ENCODE data around the gene FZD10.

The FZD10 gene

DNA sequence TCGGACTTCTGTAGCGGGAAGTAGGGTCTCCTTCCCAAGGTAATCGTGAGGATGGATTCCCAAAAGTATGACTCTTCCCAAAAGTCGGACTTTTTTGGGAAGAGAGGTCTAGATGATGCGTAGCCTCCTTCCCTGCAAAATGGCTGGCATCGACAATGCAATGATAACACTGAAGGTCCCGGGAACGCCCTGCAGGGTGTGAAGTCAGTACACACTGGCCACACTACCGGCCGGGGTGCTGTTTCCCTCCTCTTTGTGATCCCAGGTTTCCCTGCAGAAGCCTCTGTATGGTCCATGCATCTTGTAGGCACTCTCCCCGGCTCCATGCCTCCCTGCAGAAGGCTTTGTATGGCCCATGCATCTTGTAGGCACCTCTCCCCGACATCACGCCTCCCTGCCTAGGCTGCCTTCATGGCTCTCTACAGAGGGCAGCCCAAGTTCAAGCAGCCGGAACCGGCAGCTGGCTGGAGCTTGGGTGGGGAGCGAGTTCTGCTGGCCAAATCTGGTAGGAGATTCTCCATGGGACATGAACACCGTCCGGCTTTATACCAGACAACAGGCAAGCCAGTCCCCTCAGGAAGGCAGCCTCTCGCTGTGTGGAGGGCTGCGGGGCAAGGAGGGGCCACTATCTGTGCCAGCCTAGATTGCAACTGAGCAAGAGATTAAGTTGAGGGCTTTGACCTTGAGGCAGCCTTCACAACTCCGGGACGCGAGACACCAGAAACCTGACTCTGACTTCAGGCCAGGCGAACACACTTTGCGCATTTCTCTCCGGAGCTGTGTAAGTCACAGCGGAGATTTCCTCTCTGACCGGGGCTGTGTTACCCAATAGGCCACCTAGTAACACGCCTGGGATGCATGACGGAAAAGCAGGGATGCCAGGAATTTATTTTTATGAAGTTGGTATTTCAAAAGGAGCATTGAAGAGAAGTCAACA, 23.5 kb downstream of the FZD10 start:
- Histone ChIP-seq H3K9me3 (ENCODE audit: control insufficient read depth in 1 of 2, low read length in 2 of 2) (peaks cover 0 to 10% of the 10 kb centered on the region in 2 donors), H3K4me1 (ENCODE audit: control insufficient read depth in 1 of 2, insufficient read depth in 2 of 2, low read length in 2 of 2) (no peaks in the 10 kb centered on the region), H3K27ac (ENCODE audit: low read length) (no peak overlapping the region), H3K36me3 (ENCODE audit: control insufficient read depth in 1 of 2, insufficient read depth in 2 of 2, low read length in 2 of 2) (no peaks in the 10 kb centered on the region), H3K4me3 (ENCODE audit: low read depth in 1 of 2, low read length in 2 of 2) (no peak overlapping the region), H3K27me3 (ENCODE audit: low read depth, low read length) (no peaks in the 10 kb centered on the region)

DNA sequence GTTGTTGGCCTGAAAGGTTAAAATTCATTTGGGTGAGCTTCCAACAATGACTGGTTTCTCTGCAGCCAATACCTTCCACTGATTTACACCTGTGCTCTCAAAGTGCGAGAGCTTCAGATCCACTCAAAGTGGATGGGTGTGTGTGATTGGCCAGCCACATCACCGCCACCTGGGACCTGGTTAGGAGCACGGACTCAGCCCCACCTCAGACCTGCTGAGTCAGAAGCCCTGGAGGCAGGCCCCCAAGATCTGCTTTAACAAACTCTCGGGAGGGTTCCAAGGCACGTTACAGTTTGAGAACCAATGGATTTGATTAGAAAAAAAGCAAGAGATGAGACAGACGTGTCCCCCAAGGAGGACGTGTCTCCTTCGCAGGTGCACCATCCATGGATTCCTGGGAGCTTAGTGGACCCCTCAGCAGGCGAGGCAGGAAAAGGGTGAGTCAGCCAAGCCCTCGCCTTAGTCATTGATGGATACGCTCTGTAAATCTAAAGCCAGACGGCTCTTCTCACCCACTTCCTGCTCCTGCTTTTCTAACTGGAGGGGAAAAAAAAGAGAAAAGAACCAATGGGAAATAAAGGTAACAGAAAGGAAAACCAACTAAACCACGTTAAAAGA, 24.5 kb downstream of the FZD10 start:
- H3K36me3 ChIP-seq (ENCODE audit: control insufficient read depth in 1 of 2, insufficient read depth in 2 of 2, low read length in 2 of 2) = no peaks in the 10 kb centered on the region
- H3K27ac ChIP-seq (ENCODE audit: low read length) = no peak overlapping the region
- H3K27me3 ChIP-seq (ENCODE audit: low read depth, low read length) = no peaks in the 10 kb centered on the region
- H3K4me1 ChIP-seq (ENCODE audit: control insufficient read depth in 1 of 2, insufficient read depth in 2 of 2, low read length in 2 of 2) = no peaks in the 10 kb centered on the region
- H3K4me3 ChIP-seq (ENCODE audit: low read depth in 1 of 2, low read length in 2 of 2) = no peak overlapping the region
- peaks cover 0 to 3% of the 10 kb centered on the region in 2 donors for H3K9me3 ChIP-seq (ENCODE audit: control insufficient read depth in 1 of 2, low read length in 2 of 2)

DNA sequence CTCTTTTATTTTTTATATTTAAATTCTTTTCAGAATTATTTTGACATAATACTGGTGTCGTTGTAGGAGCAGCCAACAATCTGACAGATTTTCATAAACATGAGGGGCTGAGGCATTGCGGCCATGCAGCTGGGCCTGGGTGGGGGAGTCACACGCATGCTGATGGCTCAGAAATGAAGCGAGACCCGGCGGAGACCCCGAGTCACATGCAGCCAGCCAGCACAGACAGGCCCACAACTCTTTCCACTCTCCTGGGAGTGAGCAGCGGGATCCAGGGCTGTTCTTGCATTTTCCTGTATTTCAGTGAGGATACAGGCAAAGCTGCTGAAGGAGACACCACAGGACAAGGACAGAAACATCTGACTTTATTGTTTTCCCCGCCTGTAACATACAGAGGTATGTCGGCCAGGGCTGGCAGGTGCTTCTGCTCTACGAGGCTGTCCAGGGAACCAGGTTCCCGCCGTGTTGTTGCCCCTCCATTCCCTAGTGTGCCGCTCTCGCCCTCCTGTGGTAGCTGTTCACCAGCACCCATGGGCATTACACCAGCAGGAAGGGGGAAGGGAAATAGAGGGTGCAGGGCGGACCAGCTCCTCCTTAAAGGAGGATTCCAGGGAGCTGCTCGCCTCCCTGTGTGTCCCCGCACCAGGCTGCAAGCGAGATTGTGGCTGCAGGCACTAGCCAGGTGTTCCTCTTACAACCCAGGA, 30.5 kb downstream of the FZD10 start:
- Histone ChIP-seq H3K36me3 (ENCODE audit: control insufficient read depth in 1 of 2, insufficient read depth in 2 of 2, low read length in 2 of 2) (no peaks in the 10 kb centered on the region), H3K9me3 (ENCODE audit: control insufficient read depth in 1 of 2, low read length in 2 of 2) (no peaks in the 10 kb centered on the region), H3K27me3 (ENCODE audit: low read depth, low read length) (no peaks in the 10 kb centered on the region), H3K4me3 (ENCODE audit: low read depth in 1 of 2, low read length in 2 of 2) (no peak overlapping the region), H3K4me1 (ENCODE audit: control insufficient read depth in 1 of 2, insufficient read depth in 2 of 2, low read length in 2 of 2) (no peaks in the 10 kb centered on the region), H3K27ac (ENCODE audit: low read length) (no peak overlapping the region)

DNA sequence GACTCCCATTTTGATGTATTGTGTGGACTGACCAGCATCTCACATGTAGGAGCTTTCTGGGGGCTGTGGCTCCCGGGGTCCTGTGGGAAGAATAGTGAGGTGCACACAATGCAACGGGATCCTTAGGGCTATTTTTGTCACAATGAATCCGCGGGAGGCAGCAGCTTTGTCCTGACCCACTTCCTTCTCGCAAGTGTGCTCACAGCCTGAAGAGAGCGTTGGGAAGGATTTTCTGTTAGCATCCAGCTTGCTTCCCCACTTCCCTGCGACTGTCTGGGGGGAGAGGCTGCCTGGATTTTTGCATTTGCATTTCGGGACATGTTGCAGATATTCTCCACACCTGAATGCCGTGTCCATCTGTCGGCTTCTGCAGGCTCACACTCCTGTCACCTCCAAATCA, 31.9 kb downstream of the FZD10 start:
- no peak overlapping the region for H3K27ac ChIP-seq (ENCODE audit: low read length)
- no peaks in the 10 kb centered on the region for H3K4me1 ChIP-seq (ENCODE audit: control insufficient read depth in 1 of 2, insufficient read depth in 2 of 2, low read length in 2 of 2)
- H3K4me3 ChIP-seq (ENCODE audit: low read depth in 1 of 2, low read length in 2 of 2) = no peak overlapping the region
- no peaks in the 10 kb centered on the region for H3K36me3 ChIP-seq (ENCODE audit: control insufficient read depth in 1 of 2, insufficient read depth in 2 of 2, low read length in 2 of 2)
- H3K9me3 ChIP-seq (ENCODE audit: control insufficient read depth in 1 of 2, low read length in 2 of 2) = no peaks in the 10 kb centered on the region
- H3K27me3 ChIP-seq (ENCODE audit: low read depth, low read length) = no peaks in the 10 kb centered on the region

DNA sequence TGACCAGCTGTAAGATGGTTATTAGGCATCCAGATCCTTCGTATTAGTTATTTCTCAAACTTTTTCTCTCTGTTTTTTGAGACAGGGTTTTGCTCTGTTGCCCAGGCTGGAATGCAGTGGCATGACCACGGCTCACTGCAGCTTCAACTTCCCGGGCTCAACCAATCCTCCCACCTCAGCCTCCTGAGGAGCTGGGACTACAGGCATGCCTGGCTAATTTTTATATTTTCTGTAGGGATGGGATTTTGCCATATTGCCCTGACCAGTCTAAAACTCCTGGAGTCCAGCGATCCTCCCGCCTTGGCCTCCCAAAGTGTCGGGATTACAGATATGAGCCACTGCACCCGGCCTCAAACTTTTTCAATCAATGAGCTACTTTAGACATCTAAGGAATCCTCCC, 33.1 kb downstream of the FZD10 start:
- Histone ChIP-seq H3K9me3 (ENCODE audit: control insufficient read depth in 1 of 2, low read length in 2 of 2) (no peaks in the 10 kb centered on the region), H3K4me3 (ENCODE audit: low read depth in 1 of 2, low read length in 2 of 2) (no peak overlapping the region), H3K27ac (ENCODE audit: low read length) (no peak overlapping the region), H3K27me3 (ENCODE audit: low read depth, low read length) (no peaks in the 10 kb centered on the region), H3K36me3 (ENCODE audit: control insufficient read depth in 1 of 2, insufficient read depth in 2 of 2, low read length in 2 of 2) (no peaks in the 10 kb centered on the region), H3K4me1 (ENCODE audit: control insufficient read depth in 1 of 2, insufficient read depth in 2 of 2, low read length in 2 of 2) (no peaks in the 10 kb centered on the region)

DNA sequence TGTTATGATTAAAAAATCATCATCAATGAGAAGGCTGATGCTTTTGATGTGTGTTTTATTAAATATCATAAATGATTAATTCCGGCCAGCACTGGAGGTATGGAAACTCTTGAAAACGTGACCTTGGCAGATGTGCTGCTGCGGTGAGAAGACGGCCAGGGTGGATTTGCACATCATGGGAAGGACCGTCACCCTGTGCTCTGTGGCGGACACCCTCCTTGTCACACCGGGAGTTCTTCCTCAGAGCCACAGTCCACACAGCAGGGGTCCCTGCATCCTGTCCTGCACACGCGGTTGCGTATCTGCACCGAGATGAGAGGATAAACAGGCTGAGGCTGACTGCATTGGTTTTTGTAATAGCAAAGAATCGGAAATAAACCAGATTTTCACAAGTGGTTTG, 33.5 kb downstream of the FZD10 start:
- Histone ChIP-seq H3K36me3 (ENCODE audit: control insufficient read depth in 1 of 2, insufficient read depth in 2 of 2, low read length in 2 of 2) (no peaks in the 10 kb centered on the region), H3K4me3 (ENCODE audit: low read depth in 1 of 2, low read length in 2 of 2) (no peak overlapping the region), H3K9me3 (ENCODE audit: control insufficient read depth in 1 of 2, low read length in 2 of 2) (peaks cover 0 to 2% of the 10 kb centered on the region in 2 donors), H3K4me1 (ENCODE audit: control insufficient read depth in 1 of 2, insufficient read depth in 2 of 2, low read length in 2 of 2) (no peaks in the 10 kb centered on the region), H3K27me3 (ENCODE audit: low read depth, low read length) (no peaks in the 10 kb centered on the region), H3K27ac (ENCODE audit: low read length) (no peak overlapping the region)

DNA sequence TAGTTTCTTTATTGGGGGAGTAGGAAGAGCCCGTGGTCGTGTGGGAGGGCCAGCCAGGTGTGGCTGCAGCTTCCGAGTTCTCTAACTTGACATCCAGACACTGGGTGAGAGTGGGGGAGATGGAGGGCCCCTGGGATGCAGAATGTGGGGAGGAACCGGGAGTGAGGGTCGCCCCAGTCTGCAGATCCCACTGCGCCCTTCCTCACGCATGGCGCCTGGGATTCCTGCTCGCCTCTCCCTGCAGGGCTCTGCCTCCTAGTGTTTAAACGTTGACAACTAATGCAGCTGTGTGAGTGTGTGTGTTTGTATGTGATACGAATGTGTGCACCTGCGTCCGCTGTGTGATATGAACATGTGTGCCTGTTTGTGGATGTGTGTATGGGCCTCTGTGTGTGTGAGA, 34.6 kb downstream of the FZD10 start:
- no peak overlapping the region for H3K27ac ChIP-seq (ENCODE audit: low read length)
- no peaks in the 10 kb centered on the region for H3K27me3 ChIP-seq (ENCODE audit: low read depth, low read length)
- H3K36me3 ChIP-seq (ENCODE audit: control insufficient read depth in 1 of 2, insufficient read depth in 2 of 2, low read length in 2 of 2) = no peaks in the 10 kb centered on the region
- H3K9me3 ChIP-seq (ENCODE audit: control insufficient read depth in 1 of 2, low read length in 2 of 2) = peaks cover 4 to 11% of the 10 kb centered on the region in 2 donors
- H3K4me3 ChIP-seq (ENCODE audit: low read depth in 1 of 2, low read length in 2 of 2) = no peak overlapping the region
- no peaks in the 10 kb centered on the region for H3K4me1 ChIP-seq (ENCODE audit: control insufficient read depth in 1 of 2, insufficient read depth in 2 of 2, low read length in 2 of 2)

DNA sequence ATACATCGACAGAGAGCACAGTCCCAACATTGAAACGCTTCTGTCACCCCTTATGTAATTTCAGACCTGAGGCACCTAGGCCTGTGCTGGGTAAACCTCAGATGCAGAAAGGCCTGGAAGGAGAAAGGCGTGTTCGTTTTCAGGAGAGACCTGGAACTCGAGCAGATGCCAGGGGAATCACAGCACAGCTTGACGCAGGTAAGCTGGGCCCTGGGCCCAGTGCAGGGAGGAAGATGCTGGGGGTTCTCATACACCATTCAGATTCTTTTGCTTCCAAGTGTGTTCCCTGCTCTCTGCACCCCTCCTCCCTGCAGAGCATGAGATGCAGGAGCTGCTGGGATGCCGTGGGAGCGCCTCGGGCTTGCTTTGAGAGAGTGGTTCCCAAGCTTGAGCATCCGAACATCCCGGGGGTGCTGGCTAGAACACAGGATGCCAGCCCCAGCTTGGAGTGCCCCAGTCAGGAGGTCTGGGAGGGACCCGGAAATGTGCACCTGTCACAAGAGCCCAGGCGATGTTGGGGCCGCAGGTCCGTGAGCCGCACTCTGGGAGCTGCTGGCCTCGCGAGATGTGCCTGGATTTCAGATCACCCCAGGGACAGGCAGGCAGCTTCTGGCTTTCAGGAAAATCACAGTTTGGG, 35.9 kb downstream of the FZD10 start:
- Histone ChIP-seq H3K36me3 (ENCODE audit: control insufficient read depth in 1 of 2, insufficient read depth in 2 of 2, low read length in 2 of 2) (no peaks in the 10 kb centered on the region), H3K27me3 (ENCODE audit: low read depth, low read length) (no peaks in the 10 kb centered on the region), H3K27ac (ENCODE audit: low read length) (no peak overlapping the region), H3K4me3 (ENCODE audit: low read depth in 1 of 2, low read length in 2 of 2) (no peak overlapping the region), H3K4me1 (ENCODE audit: control insufficient read depth in 1 of 2, insufficient read depth in 2 of 2, low read length in 2 of 2) (no peaks in the 10 kb centered on the region), H3K9me3 (ENCODE audit: control insufficient read depth in 1 of 2, low read length in 2 of 2) (peaks cover 7 to 11% of the 10 kb centered on the region in 2 donors)

DNA sequence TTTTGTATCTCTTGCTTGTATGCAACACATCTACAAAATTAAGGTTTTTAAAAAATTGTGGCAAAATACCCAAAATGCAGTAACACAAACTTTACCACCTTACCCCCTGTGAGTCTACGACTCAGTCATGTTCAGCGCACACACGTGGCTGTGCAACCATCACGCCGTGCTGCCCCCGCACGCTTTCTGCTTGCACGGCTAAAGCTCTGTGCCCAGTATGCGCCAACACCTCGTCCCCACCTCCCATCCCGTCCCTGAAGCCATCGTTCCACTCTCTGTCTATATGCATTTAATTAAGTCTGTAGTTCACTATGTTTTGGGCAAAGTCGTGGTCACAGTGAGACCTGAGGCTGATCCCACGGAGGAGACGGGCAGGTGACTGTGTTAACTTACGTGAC, 36.4 kb downstream of the FZD10 start:
- Histone ChIP-seq H3K27ac (ENCODE audit: low read length) (no peak overlapping the region), H3K27me3 (ENCODE audit: low read depth, low read length) (no peaks in the 10 kb centered on the region), H3K4me3 (ENCODE audit: low read depth in 1 of 2, low read length in 2 of 2) (no peak overlapping the region), H3K9me3 (ENCODE audit: control insufficient read depth in 1 of 2, low read length in 2 of 2) (peaks cover 7 to 11% of the 10 kb centered on the region in 2 donors), H3K4me1 (ENCODE audit: control insufficient read depth in 1 of 2, insufficient read depth in 2 of 2, low read length in 2 of 2) (no peaks in the 10 kb centered on the region), H3K36me3 (ENCODE audit: control insufficient read depth in 1 of 2, insufficient read depth in 2 of 2, low read length in 2 of 2) (no peaks in the 10 kb centered on the region)

DNA sequence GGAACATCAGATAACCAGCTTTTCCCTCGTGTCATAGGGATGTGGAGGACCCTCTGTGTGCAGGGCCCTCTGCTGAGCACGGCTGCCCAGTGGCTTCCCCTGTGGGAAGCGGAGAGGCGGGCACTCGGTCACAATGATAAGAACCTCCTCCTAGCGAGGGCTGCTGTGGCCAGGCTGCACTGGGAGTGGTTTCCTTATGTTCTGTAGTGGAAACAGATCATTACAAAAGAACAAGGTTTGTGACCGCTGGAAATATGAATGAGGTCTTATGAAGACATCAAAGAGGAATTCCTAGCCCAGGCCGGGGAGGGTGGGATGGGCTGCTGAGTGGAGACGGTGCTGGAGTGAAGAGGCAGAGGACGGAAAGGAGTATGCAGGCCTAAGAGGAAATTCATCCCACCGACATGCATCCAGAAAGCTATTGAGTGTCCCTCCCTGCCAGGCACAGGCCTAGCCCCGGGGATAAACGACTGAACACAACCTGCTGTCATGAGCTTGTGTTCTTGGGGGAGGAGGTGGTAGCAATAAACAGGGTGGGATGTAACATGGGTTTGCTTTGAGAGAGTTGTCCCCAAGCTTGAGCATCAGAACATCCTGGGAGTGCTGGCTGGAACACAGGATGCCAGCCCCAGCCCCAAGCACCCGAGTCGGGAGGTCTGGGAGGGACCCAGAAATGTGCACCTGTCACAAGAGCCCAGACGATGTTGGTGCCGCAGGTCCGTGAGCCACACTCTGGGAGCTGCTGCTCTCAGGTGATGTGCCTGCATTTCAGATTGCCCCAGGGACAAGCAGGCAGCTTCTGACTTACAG, 37.5 kb downstream of the FZD10 start:
- Histone ChIP-seq H3K27me3 (ENCODE audit: low read depth, low read length) (no peaks in the 10 kb centered on the region), H3K36me3 (ENCODE audit: control insufficient read depth in 1 of 2, insufficient read depth in 2 of 2, low read length in 2 of 2) (no peaks in the 10 kb centered on the region), H3K9me3 (ENCODE audit: control insufficient read depth in 1 of 2, low read length in 2 of 2) (peaks cover 7 to 11% of the 10 kb centered on the region in 2 donors), H3K27ac (ENCODE audit: low read length) (no peak overlapping the region), H3K4me1 (ENCODE audit: control insufficient read depth in 1 of 2, insufficient read depth in 2 of 2, low read length in 2 of 2) (no peaks in the 10 kb centered on the region), H3K4me3 (ENCODE audit: low read depth in 1 of 2, low read length in 2 of 2) (no peak overlapping the region)
